Measurements from ENCODE around the gene DMC1.

GRCh38 chr22:38513063-38513462 lies 56.9 kb downstream of the DMC1 start:
- no peak; the same call in 1 of the 2 replicates for TF ChIP-seq CTCF (IDR thresholded peaks at IDR 0.05)
- TF ChIP-seq POLR2AphosphoS5 (IDR thresholded peaks at IDR 0.05; ENCODE audit: low read depth, low read length), result no peak
